A673 (cell line): ENCODE measurements around the gene SEC14L5. TPM values are rescaled to one million over a fixed set of nuclear protein-coding genes. Genes with fewer than 3 reads are reported as not detected.
A peak's percentile ranks its signal among the peaks of the same experiment; 100 is the strongest.

Source experiments
- BruUV-seq: library from RNA; stranded (reverse); fragments of 400-500 nt; replicated peaks from 2 replicates; lab custom pipeline; 2021; lab: Mats Ljungman, UMichigan
- CTCF ChIA-PET: fragments of 300-600 bp; sonication (Branson Sonifier 250); formaldehyde crosslinking; loops from one replicate; lab custom pipeline; 2022; ENCODE audit warnings: antibody characterized with exemption; lab: Charles Lee
- POLR2A ChIA-PET: fragments of 300-600 bp; sonication (Branson Sonifier 250); formaldehyde crosslinking; loops from one replicate; lab custom pipeline; 2022; ENCODE audit warnings: antibody characterized with exemption; ENCODE audit not compliant: low non-redundant PET; lab: Charles Lee
- DNase-seq: peaks from one replicate; pipeline ENCODE4 v3.0.0-alpha.2; 2015; ENCODE audit warnings: low spot score
- H3K27ac ChIP-seq: fragments of 200-600 bp; sonication (generic); 2 replicates; pipeline ENCODE4 v1.5.1; 2016; ENCODE audit warnings: mixed run types, low read depth, mild to moderate bottlenecking, mixed read lengths, antibody characterized with exemption, low read length; ENCODE audit not compliant: poor library complexity, severe bottlenecking
- H3K27me3 ChIP-seq: fragments of 200-600 bp; sonication (generic); replicated peaks from 2 replicates; pipeline ENCODE4 v1.6.1; 2017; ENCODE audit warnings: mixed run types, low read depth, mild to moderate bottlenecking, mixed read lengths, antibody characterized with exemption, low read length; ENCODE audit not compliant: insufficient read depth, poor library complexity
- H3K36me3 ChIP-seq: fragments of 200-600 bp; sonication (generic); 2 replicates; pipeline ENCODE4 v1.6.1; 2016; ENCODE audit warnings: mixed run types, mild to moderate bottlenecking, mixed read lengths, antibody characterized with exemption, low read length; ENCODE audit not compliant: insufficient read depth, poor library complexity, severe bottlenecking
- H3K4me1 ChIP-seq: fragments of 200-600 bp; sonication (generic); 2 replicates; pipeline ENCODE4 v1.6.1; 2017; ENCODE audit warnings: mixed run types, mild to moderate bottlenecking, mixed read lengths, antibody characterized with exemption, low read length; ENCODE audit not compliant: insufficient read depth, poor library complexity, severe bottlenecking
- H3K4me3 ChIP-seq: fragments of 200-600 bp; sonication (generic); 2 replicates; pipeline ENCODE4 v1.5.1; 2016; ENCODE audit warnings: low read depth, mixed run types, mild to moderate bottlenecking, mixed read lengths, low read length; ENCODE audit not compliant: poor library complexity, severe bottlenecking
- H3K9me3 ChIP-seq: fragments of 200-600 bp; sonication (generic); 2 replicates; pipeline ENCODE4 v1.6.1; 2016; ENCODE audit warnings: mixed run types, low read depth, mild to moderate bottlenecking, mixed read lengths, antibody characterized with exemption, low read length; ENCODE audit not compliant: poor library complexity, severe bottlenecking
- EZH2 ChIP-seq: fragments of 200-600 bp; sonication (generic); IDR thresholded peaks from 2 replicates; pipeline ENCODE4 v1.6.1; 2017; ENCODE audit warnings: borderline replicate concordance, low read depth, mild to moderate bottlenecking, mixed read lengths, antibody characterized with exemption, low read length; ENCODE audit not compliant: poor library complexity, severe bottlenecking
- intact Hi-C: fragments of 100-400 bp; cut with micrococcal nuclease; formaldehyde crosslinking; loops from one replicate; pipeline ENCODE4 v1.10.0; 2022; ENCODE audit not compliant: unreplicated experiment
- total RNA-seq: library from RNA; stranded (reverse); gene quantifications from 2 replicates; pipeline ENCODE4 v1.2.3, GENCODE V29; 2021
- TF ChIP-seq, protein P1 (sequence below): fragments of 300-800, 200-600 bp; sonication (generic); conservative IDR thresholded peaks from 2 replicates; pipeline ENCODE4 v1.5.1; 2017; ENCODE audit warnings: low read depth, mild to moderate bottlenecking, antibody characterized with exemption, low read length, moderate library complexity, mixed read lengths

Gene SEC14L5
- total RNA-seq, 1 experiment from 2014 or later: 0.04 TPM

DNA sequence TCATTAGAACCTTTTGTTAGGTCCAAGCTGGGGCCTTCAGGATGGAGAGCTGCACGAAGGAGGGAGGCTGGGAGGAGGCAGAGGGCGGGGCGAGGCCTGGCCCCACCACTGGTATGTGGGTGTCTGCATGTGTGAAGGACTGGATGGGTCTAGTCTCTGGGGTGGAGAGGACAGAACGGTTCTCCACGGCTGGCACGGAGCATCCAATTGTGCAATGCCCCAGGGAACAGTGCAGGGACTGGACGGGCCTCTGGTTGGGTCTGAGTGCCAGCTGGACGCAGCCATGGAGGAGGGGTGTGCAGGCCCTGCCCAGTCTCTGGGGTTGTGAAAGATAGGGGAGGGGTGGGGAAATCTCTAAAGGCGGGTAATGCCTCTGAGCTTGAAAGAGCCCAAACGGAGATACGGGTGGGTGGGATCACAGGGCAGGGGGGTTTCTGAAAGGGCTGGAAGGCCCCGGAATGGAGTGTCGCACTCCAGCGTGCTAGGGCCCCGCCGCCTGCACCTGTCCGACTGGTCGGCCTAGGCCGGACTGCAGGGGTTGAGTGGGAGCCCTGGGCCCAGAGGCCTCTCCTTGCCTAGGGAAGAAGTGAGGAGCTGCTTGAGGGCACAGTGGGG, 22.8 kb upstream of the SEC14L5 start:
- peaks cover 36% of the 10 kb centered on the region for H3K27me3 ChIP-seq
- CTCF ChIA-PET: interaction anchor here (0.6 kb wide), 1 partner anchor 16 kb away, joined by 5 read pairs; no protein-coding TSS in a partner anchor
- H3K36me3 ChIP-seq: no peaks in the 10 kb centered on the region
- no peak for DNase-seq
- H3K27ac ChIP-seq: no peak overlapping the region
- no peak for TF ChIP-seq EZH2
- TF ChIP-seq, protein P1, sequence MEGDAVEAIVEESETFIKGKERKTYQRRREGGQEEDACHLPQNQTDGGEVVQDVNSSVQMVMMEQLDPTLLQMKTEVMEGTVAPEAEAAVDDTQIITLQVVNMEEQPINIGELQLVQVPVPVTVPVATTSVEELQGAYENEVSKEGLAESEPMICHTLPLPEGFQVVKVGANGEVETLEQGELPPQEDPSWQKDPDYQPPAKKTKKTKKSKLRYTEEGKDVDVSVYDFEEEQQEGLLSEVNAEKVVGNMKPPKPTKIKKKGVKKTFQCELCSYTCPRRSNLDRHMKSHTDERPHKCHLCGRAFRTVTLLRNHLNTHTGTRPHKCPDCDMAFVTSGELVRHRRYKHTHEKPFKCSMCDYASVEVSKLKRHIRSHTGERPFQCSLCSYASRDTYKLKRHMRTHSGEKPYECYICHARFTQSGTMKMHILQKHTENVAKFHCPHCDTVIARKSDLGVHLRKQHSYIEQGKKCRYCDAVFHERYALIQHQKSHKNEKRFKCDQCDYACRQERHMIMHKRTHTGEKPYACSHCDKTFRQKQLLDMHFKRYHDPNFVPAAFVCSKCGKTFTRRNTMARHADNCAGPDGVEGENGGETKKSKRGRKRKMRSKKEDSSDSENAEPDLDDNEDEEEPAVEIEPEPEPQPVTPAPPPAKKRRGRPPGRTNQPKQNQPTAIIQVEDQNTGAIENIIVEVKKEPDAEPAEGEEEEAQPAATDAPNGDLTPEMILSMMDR: no peak
- intact Hi-C loops: no loop called here
- POLR2A ChIA-PET: no interaction called here
- H3K4me3 ChIP-seq: no peak overlapping the region
- H3K9me3 ChIP-seq: no peaks in the 10 kb centered on the region
- peaks cover 5% of the 10 kb centered on the region for H3K4me1 ChIP-seq
- no TSS peak for BruUV-seq

DNA sequence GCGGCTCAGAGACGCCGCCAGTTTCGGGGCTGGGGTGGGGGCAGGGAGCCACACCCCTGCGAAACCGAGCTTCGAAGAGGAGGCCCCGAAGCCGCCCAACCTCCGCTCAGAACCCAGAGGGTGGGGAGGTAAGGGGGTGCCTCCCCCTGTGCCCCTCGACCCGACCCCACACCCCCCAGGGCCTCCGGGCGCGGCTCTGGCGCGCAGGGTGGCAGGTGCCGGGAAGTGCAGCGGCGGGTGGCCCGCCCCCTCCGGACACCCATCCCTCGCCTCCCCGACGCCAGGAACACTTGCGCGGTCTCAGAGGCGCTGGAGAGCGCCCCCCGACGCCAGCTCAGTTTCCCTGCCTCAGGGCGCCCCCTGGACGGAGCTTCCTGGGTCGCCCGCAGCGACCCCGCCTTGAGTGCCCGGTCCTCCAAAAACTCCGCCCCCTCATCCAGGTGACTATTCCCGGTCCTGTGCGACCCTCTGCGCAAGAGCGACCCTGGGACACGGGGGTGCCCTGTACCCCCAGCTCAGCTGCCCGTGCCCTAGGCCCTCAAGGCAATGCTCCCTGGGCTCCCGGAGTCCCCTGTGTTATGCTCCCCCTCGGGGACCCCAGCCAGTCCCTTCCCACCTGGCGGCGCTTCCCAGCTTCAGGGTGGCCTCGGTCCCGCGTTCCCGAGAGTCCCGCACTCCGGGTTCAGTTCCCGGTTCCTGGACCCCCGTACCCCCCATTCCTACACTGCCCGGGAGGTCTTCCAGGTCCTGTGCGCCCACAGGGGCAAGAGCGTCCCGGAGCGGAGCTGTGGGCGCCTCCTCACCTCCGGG, 21.7 kb upstream of the SEC14L5 start:
- intact Hi-C loops: no loop called here
- POLR2A ChIA-PET: no interaction called here
- Histone ChIP-seq H3K9me3 (no peaks in the 10 kb centered on the region), H3K4me1 (peaks cover 5% of the 10 kb centered on the region), H3K27me3 (peaks cover 36% of the 10 kb centered on the region), H3K27ac (no peak overlapping the region), H3K36me3 (no peaks in the 10 kb centered on the region), H3K4me3 (peak overlapping the region; percentile 39)
- CTCF ChIA-PET: interaction anchor here (0.6 kb wide), 1 partner anchor 15 kb away, joined by 5 read pairs; no protein-coding TSS in a partner anchor
- DNase-seq: no peak
- BruUV-seq: no TSS peak
- TF ChIP-seq EZH2: peak; percentile 61
- TF ChIP-seq, protein P1: 0 out of 2 replicates have a peak, but pooled peaks have one; percentile 37

DNA sequence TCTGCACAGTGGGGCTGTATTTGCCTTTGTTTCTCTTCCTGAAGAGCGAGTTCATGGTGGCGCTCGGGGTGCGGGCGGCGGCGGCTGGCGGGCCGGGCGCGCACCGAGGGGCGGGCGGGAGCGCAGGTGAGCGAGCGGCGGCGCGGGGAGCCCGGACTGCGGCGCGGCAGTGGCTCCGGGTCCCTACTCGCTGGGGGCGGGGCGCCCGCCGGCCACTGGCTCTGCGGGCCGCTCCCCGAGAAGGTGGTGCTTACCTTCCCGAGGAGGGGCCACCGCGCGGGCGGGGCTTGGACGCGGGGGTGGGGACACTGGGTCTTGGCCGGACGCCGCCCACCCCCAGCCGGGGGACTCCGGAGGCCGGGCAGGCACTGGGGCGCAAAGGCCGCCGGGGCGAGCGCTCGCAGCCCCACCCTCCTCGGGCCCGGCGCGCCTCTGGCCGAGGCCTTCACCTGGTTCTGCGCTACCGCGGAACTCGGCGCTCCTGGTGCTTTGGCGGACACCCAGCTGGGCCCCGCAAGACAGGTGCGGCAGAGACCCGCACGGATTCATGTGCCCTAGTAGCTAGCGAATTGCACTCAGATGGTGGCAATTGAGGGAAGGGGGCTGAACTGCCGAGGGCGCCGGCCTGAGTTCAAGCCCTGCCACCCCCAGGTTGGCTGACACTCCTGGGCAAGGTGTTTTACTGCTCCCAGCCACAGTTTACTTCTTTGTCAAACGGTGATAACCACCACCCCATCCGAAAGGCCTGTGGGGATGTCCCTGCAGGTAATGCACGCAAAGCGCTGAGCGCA, 20.9 kb upstream of the SEC14L5 start, which contains the start of gene PPL:
Gene PPL, minus strand, starts transcription at position 158 of the 791 bp plus-strand sequence. Its CDS starts 103 bp downstream, at position 55.
- DNase-seq: no peak
- POLR2A ChIA-PET: no interaction called here
- BruUV-seq: no TSS peak
- Histone ChIP-seq H3K9me3 (no peaks in the 10 kb centered on the region), H3K36me3 (no peaks in the 10 kb centered on the region), H3K4me3 (peak within 1 kb of the TSS; percentile 39), H3K27me3 (peaks cover 36% of the 10 kb centered on the region), H3K4me1 (peaks cover 5% of the 10 kb centered on the region), H3K27ac (no peak within 1 kb of the TSS)
- CTCF ChIA-PET: no interaction called here
- TF ChIP-seq EZH2: peak; percentile 55
- TF ChIP-seq, protein P1: no peak
- intact Hi-C loops: no loop called here
